Liver (tissue), 3 donors: ENCODE results near the gene CST7.

ENCODE experiments used
- ATF3 ChIP-seq: IDR thresholded peaks from 2 replicates; pipeline ENCODE4 v1.6.1; 2016; ENCODE audit warnings: antibody characterized with exemption
- CTCF ChIP-seq: fragments of 150-350 bp; IDR thresholded peaks from 2 replicates; pipeline ENCODE4 v1.5.1; 2017; ENCODE audit warnings: improper control_type of control experiment, low read depth, low read length; ENCODE audit not compliant: missing input control
- JUND ChIP-seq, 2 donors: IDR thresholded peaks; 2 replicates each; pipeline ENCODE4 v1.6.1; 2016; ENCODE audit warnings: antibody characterized with exemption in 2 of 2
- REST ChIP-seq: IDR thresholded peaks from 2 replicates; pipeline ENCODE4 v1.6.1; 2016; ENCODE audit warnings: antibody characterized with exemption, mild to moderate bottlenecking
- SP1 ChIP-seq: IDR thresholded peaks from 2 replicates; pipeline ENCODE4 v1.6.1; 2018; ENCODE audit warnings: antibody characterized with exemption, mild to moderate bottlenecking
- TAF1 ChIP-seq: conservative IDR thresholded peaks from 2 replicates; pipeline ENCODE4 v1.6.1; 2016; ENCODE audit warnings: antibody characterized with exemption, mild to moderate bottlenecking
- YY1 ChIP-seq: IDR thresholded peaks from 2 replicates; pipeline ENCODE4 v1.6.1; 2016; ENCODE audit warnings: antibody characterized with exemption, mild to moderate bottlenecking
- donor health status: healthy.
- donor health status: healthy.

GRCh38 chr20:24959591-24960301 lies 10.7 kb downstream of the CST7 start:
- TF ChIP-seq CTCF (no peak), TAF1 (no peak), REST (no peak), SP1 (no peak), ATF3 (no peak), JUND (IDR thresholded peaks at IDR 0.05) (no peak), YY1 (no peak)
